Tibial nerve (tissue), 4 donors: ENCODE measurements around the gene IQCM.

Source experiments
- EP300 ChIP-seq, 2 donors: sonication (generic); formaldehyde crosslinking; IDR thresholded peaks; one replicate each; pipeline ENCODE4 v1.6.1; 2017; ENCODE audit warnings: antibody characterized with exemption in 2 of 2, mild to moderate bottlenecking in 1 of 2
- POLR2A ChIP-seq, 2 donors: fragments of 450-650 bp; IDR thresholded peaks; one replicate each; pipeline ENCODE4 v1.6.1; 2017; ENCODE audit warnings: antibody characterized with exemption in 2 of 2, mild to moderate bottlenecking in 2 of 2, moderate library complexity in 2 of 2
- TF ChIP-seq, protein P1 (sequence below), 5 experiments: fragments of 200-600 bp in 3 of 5; fragments of 450-650 bp in 2 of 5; sonication (generic) in 3 of 5; IDR thresholded peaks; one replicate each; pipeline ENCODE4 v1.5.1; 2016 to 2019; ENCODE audit warnings: antibody characterized with exemption in 5 of 5, mild to moderate bottlenecking in 3 of 5, moderate library complexity in 2 of 5

DNA sequence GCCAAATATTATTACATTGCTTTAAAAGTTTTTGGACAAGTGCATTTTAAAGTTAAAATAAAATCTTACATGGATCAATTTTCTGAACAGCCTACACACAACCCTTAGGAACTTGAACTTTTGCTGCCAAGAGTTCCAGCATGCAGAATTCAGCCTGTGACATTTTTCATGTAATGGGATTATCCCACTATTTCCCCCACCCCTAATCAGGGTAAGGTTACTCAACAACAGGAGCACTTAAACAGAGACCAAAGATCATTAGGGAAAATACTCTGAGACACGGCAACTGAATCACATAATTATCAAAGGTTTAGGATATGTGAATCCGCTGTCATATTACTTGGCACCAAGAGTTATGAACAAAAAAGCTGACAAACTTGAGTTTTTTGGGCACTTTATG, 47.2 kb downstream of the IQCM start:
- TF ChIP-seq, protein P1, sequence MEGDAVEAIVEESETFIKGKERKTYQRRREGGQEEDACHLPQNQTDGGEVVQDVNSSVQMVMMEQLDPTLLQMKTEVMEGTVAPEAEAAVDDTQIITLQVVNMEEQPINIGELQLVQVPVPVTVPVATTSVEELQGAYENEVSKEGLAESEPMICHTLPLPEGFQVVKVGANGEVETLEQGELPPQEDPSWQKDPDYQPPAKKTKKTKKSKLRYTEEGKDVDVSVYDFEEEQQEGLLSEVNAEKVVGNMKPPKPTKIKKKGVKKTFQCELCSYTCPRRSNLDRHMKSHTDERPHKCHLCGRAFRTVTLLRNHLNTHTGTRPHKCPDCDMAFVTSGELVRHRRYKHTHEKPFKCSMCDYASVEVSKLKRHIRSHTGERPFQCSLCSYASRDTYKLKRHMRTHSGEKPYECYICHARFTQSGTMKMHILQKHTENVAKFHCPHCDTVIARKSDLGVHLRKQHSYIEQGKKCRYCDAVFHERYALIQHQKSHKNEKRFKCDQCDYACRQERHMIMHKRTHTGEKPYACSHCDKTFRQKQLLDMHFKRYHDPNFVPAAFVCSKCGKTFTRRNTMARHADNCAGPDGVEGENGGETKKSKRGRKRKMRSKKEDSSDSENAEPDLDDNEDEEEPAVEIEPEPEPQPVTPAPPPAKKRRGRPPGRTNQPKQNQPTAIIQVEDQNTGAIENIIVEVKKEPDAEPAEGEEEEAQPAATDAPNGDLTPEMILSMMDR (IDR thresholded peaks at IDR 0.05): no peak
- TF ChIP-seq EP300 (IDR thresholded peaks at IDR 0.05) (no peak), POLR2A (IDR thresholded peaks at IDR 0.05) (no peak)
